Uterus (tissue), 2 donors: Measurements from ENCODE around the gene NYNRIN.

ENCODE experiments used
- CTCF ChIP-seq, 4 experiments: fragments of 200-600 bp in 2 of 4; fragments of 450-650 bp in 2 of 4; sonication (generic) in 2 of 4; IDR thresholded peaks; one replicate each; pipeline ENCODE4 v1.5.1; 2016 to 2019; ENCODE audit warnings: antibody characterized with exemption in 4 of 4, mild to moderate bottlenecking in 2 of 4, moderate library complexity in 1 of 4
- POLR2A ChIP-seq, 2 donors: fragments of 450-650 bp; IDR thresholded peaks; one replicate each; pipeline ENCODE4 v1.6.1; 2016; ENCODE audit warnings: antibody characterized with exemption in 2 of 2, mild to moderate bottlenecking in 1 of 2, moderate library complexity in 1 of 2

GRCh38 chr14:24426150-24426911 lies 27.5 kb downstream of the NYNRIN start:
- TF ChIP-seq CTCF (IDR thresholded peaks at IDR 0.05) (no peak), POLR2A (IDR thresholded peaks at IDR 0.05) (no peak)
